ENCODE data around the gene PNMA5.

Gene PNMA5

DNA sequence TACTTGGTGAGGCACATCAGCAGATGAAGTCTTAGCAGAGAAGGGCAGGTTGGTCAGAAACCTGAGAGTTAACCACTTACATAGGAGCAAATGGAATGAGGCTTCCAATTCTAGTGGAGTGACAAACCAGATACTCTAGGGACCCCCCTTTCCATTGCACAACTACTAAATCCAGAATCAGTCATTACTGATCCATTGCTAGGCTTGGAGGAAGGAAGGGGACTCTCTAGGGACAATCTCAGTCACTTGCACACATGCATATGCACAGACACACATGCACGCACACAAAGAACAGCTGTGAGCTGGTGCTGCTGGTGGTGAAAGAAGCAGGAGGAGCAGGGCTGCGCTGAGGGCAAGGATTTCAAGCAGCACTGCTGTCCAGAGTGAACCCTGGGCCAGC lies 25.7 kb downstream of the PNMA5 start:
- Histone ChIP-seq H3K4me1 (ENCODE audit: insufficient read depth, low read length, severe bottlenecking) (no peaks in the 10 kb centered on the region), H3K9ac (ENCODE audit: low read length) (no peak overlapping the region), H4K20me1 (ENCODE audit: insufficient read depth, low read length) (no peaks in the 10 kb centered on the region), H3K9me2 (ENCODE audit: low read depth, low read length) (no peaks in the 10 kb centered on the region), H3K4me2 (ENCODE audit: low read length) (no peak overlapping the region), H3F3A (ENCODE audit: insufficient read depth, low read length) (no peaks in the 10 kb centered on the region), H3K9me3 (ENCODE audit: low read length) (no peaks in the 10 kb centered on the region), H2AFZ (ENCODE audit: low read length) (no peak overlapping the region), H3K36me3 (ENCODE audit: insufficient read depth, low read length) (no peaks in the 10 kb centered on the region), H3K4me3 (ENCODE audit: low read depth, low read length, poor library complexity, severe bottlenecking) (no peak overlapping the region), H3K79me2 (ENCODE audit: insufficient read depth, low read length) (no peaks in the 10 kb centered on the region), H3K27me3 (ENCODE audit: insufficient read depth, low read length) (no peaks in the 10 kb centered on the region), H3K27ac (ENCODE audit: low read depth, low read length, poor library complexity, severe bottlenecking) (no peak overlapping the region)
- TF ChIP-seq, protein P1, sequence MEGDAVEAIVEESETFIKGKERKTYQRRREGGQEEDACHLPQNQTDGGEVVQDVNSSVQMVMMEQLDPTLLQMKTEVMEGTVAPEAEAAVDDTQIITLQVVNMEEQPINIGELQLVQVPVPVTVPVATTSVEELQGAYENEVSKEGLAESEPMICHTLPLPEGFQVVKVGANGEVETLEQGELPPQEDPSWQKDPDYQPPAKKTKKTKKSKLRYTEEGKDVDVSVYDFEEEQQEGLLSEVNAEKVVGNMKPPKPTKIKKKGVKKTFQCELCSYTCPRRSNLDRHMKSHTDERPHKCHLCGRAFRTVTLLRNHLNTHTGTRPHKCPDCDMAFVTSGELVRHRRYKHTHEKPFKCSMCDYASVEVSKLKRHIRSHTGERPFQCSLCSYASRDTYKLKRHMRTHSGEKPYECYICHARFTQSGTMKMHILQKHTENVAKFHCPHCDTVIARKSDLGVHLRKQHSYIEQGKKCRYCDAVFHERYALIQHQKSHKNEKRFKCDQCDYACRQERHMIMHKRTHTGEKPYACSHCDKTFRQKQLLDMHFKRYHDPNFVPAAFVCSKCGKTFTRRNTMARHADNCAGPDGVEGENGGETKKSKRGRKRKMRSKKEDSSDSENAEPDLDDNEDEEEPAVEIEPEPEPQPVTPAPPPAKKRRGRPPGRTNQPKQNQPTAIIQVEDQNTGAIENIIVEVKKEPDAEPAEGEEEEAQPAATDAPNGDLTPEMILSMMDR (IDR thresholded peaks at IDR 0.05; ENCODE audit: low read length), result no peak
- no peak for TF ChIP-seq EZH2 (IDR thresholded peaks at IDR 0.05; ENCODE audit: borderline replicate concordance, low read length)

DNA sequence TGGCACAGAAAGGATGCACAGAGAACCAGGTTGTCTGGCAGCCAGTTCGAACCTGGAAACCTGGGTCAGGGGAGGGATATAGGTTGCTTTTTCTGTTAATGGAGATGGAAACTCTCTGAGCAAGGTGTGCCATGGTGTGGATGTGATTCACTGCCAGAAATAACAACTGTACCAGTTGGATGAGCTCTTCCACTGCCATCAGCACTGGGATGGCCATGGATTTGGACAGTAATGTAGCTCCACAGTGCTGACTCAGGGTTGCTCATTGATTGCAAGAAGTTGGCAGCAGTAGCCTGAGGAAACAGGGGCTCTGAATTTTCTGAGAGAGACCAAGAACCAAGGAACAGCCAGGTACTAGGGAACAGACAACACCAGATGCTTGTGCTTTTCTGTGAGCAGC lies 33.8 kb downstream of the PNMA5 start:
- H3K27me3 ChIP-seq (ENCODE audit: insufficient read depth, low read length), result no peaks in the 10 kb centered on the region

DNA sequence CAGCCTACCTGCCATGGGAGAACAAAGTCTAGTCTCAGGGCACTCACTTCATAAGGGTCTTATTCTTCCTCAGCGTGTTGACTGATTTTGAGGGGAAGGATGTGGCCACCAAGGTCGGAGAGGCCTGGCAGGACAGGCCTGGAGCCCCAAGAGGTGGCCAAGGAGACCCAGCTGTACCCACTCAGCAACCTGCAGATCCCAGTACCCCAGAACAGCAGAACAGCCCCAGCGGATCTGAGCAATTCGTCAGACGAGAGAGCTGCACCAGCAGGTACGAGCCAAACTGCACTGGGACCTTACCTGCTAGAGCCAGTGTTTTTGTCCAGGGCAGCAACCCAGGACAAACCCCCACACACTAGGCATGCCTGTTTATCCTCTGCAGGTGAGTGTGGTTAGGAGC lies 34.3 kb downstream of the PNMA5 start:
- no peaks in the 10 kb centered on the region for H3K79me2 ChIP-seq (ENCODE audit: insufficient read depth, low read length)
- H3K27me3 ChIP-seq (ENCODE audit: insufficient read depth, low read length), result no peaks in the 10 kb centered on the region
- H3F3A ChIP-seq (ENCODE audit: insufficient read depth, low read length), result no peaks in the 10 kb centered on the region
- H2AFZ ChIP-seq (ENCODE audit: low read length), result no peak overlapping the region
- no peak overlapping the region for H3K4me2 ChIP-seq (ENCODE audit: low read length)
- H3K4me3 ChIP-seq (ENCODE audit: low read depth, low read length, poor library complexity, severe bottlenecking), result no peak overlapping the region
- no peaks in the 10 kb centered on the region for H3K36me3 ChIP-seq (ENCODE audit: insufficient read depth, low read length)
- H3K9ac ChIP-seq (ENCODE audit: low read length), result no peak overlapping the region
- no peaks in the 10 kb centered on the region for H3K9me2 ChIP-seq (ENCODE audit: low read depth, low read length)
- TF ChIP-seq EZH2 (IDR thresholded peaks at IDR 0.05; ENCODE audit: borderline replicate concordance, low read length), result no peak
- TF ChIP-seq, protein P1 (IDR thresholded peaks at IDR 0.05; ENCODE audit: low read length), result no peak
- no peaks in the 10 kb centered on the region for H3K9me3 ChIP-seq (ENCODE audit: low read length)
- peaks cover 5% of the 10 kb centered on the region for H3K4me1 ChIP-seq (ENCODE audit: insufficient read depth, low read length, severe bottlenecking)
- H3K27ac ChIP-seq (ENCODE audit: low read depth, low read length, poor library complexity, severe bottlenecking), result no peak overlapping the region
- H4K20me1 ChIP-seq (ENCODE audit: insufficient read depth, low read length), result no peaks in the 10 kb centered on the region

More for the DNA sequence above, 33.8 kb downstream of the PNMA5 start:
- H3K27ac ChIP-seq (ENCODE audit: low read depth, low read length, poor library complexity, severe bottlenecking), result no peak overlapping the region
- H2AFZ ChIP-seq (ENCODE audit: low read length), result no peak overlapping the region
- no peak overlapping the region for H3K4me2 ChIP-seq (ENCODE audit: low read length)
- no peaks in the 10 kb centered on the region for H3K79me2 ChIP-seq (ENCODE audit: insufficient read depth, low read length)
- H3K9me3 ChIP-seq (ENCODE audit: low read length), result no peaks in the 10 kb centered on the region
- H3K9ac ChIP-seq (ENCODE audit: low read length), result no peak overlapping the region
- no peaks in the 10 kb centered on the region for H3F3A ChIP-seq (ENCODE audit: insufficient read depth, low read length)
- no peaks in the 10 kb centered on the region for H3K9me2 ChIP-seq (ENCODE audit: low read depth, low read length)
- H3K36me3 ChIP-seq (ENCODE audit: insufficient read depth, low read length), result no peaks in the 10 kb centered on the region
- no peak for TF ChIP-seq EZH2 (IDR thresholded peaks at IDR 0.05; ENCODE audit: borderline replicate concordance, low read length)
- TF ChIP-seq, protein P1 (IDR thresholded peaks at IDR 0.05; ENCODE audit: low read length), result no peak
- no peaks in the 10 kb centered on the region for H4K20me1 ChIP-seq (ENCODE audit: insufficient read depth, low read length)
- H3K4me1 ChIP-seq (ENCODE audit: insufficient read depth, low read length, severe bottlenecking), result peaks cover 5% of the 10 kb centered on the region
- no peak overlapping the region for H3K4me3 ChIP-seq (ENCODE audit: low read depth, low read length, poor library complexity, severe bottlenecking)
